Measurements from ENCODE around the gene CRB1. TPM values are rescaled to one million over a fixed set of nuclear protein-coding genes. Genes with fewer than 3 reads are reported as not detected.
"Not testable (repeated sequence)": the region's sequence is repeated elsewhere in the genome, so short reads cannot be mapped to it uniquely, and the experiment has no call there.

CRB1 gene
- polyA plus RNA-seq, 3 donors: not detected

GRCh38 chr1:197405614-197406013 lies 137.6 kb downstream of the CRB1 start:
- H3K79me2 ChIP-seq (ENCODE audit: insufficient read depth, low read length); H3K27me3 ChIP-seq (ENCODE audit: control insufficient read depth in 2 of 2, insufficient read depth in 2 of 2, low read length in 2 of 2); H3K4me1 Mint-ChIP-seq; H3K4me3 ChIP-seq (replicated peaks in 1 of 3; ENCODE audit: low read depth in 2 of 3, low read length in 3 of 3); H3K9me3 ChIP-seq (replicated peaks in 1 of 2; ENCODE audit: control insufficient read depth in 1 of 2, insufficient read depth in 1 of 2, low read length in 2 of 2); H3K36me3 ChIP-seq (replicated peaks in 1 of 2; ENCODE audit: control insufficient read depth in 1 of 2, insufficient read depth in 2 of 2, low read length in 2 of 2); H3K4me1 ChIP-seq (ENCODE audit: control insufficient read depth in 1 of 2, insufficient read depth in 2 of 2, low read length in 2 of 2); H3K36me3 Mint-ChIP-seq; H3K4me2 ChIP-seq (replicated peaks; ENCODE audit: extremely low read depth, low read length, poor library complexity, severe bottlenecking); H3K9ac ChIP-seq (ENCODE audit: insufficient read depth, low read length, poor library complexity, severe bottlenecking); H3K27ac ChIP-seq (ENCODE audit: low read depth in 1 of 2, low read length in 2 of 2); H3K27ac Mint-ChIP-seq; intact Hi-C loops (cut with micrococcal nuclease); H4K20me1 ChIP-seq (ENCODE audit: insufficient read depth, low read length); DNase-seq; H3K4me3 Mint-ChIP-seq; H3K27me3 Mint-ChIP-seq (ENCODE audit: low read depth in 3 of 3); H2AFZ ChIP-seq (ENCODE audit: insufficient read depth, low read depth, low read length, poor library complexity, severe bottlenecking); H3K9me3 Mint-ChIP-seq: not testable (repeated sequence)
- WGBS (ENCODE audit: insufficient coverage): no CpG with 5 or more reads among the region's 28 CpGs

GRCh38 chr1:197413564-197413963 lies 145.5 kb downstream of the CRB1 start:
- Mint-ChIP-seq H3K27ac (no peak overlapping the region), H3K4me1 (no peaks in the 10 kb centered on the region), H3K4me3 (no peak overlapping the region), H3K9me3 (peaks cover 0 to 9% (median 0%) of the 10 kb centered on the region in 7 donors), H3K27me3 (ENCODE audit: low read depth in 3 of 3) (peaks cover 0 to 1% (median 0%) of the 10 kb centered on the region in 3 donors), H3K36me3 (no peaks in the 10 kb centered on the region)
- Histone ChIP-seq H2AFZ (ENCODE audit: insufficient read depth, low read depth, low read length, poor library complexity, severe bottlenecking) (no peak overlapping the region), H3K9me3 (replicated peaks in 1 of 2; ENCODE audit: control insufficient read depth in 1 of 2, insufficient read depth in 1 of 2, low read length in 2 of 2) (no peaks in the 10 kb centered on the region), H3K27me3 (ENCODE audit: control insufficient read depth in 2 of 2, insufficient read depth in 2 of 2, low read length in 2 of 2) (no peaks in the 10 kb centered on the region), H3K4me3 (replicated peaks in 1 of 3; ENCODE audit: low read depth in 2 of 3, low read length in 3 of 3) (no peak overlapping the region), H3K9ac (ENCODE audit: insufficient read depth, low read length, poor library complexity, severe bottlenecking) (no peak overlapping the region), H3K36me3 (replicated peaks in 1 of 2; ENCODE audit: control insufficient read depth in 1 of 2, insufficient read depth in 2 of 2, low read length in 2 of 2) (no peaks in the 10 kb centered on the region), H3K4me1 (ENCODE audit: control insufficient read depth in 1 of 2, insufficient read depth in 2 of 2, low read length in 2 of 2) (no peaks in the 10 kb centered on the region), H3K4me2 (replicated peaks; ENCODE audit: extremely low read depth, low read length, poor library complexity, severe bottlenecking) (no peak overlapping the region), H3K27ac (ENCODE audit: low read depth in 1 of 2, low read length in 2 of 2) (no peak overlapping the region), H4K20me1 (ENCODE audit: insufficient read depth, low read length) (no peaks in the 10 kb centered on the region), H3K79me2 (ENCODE audit: insufficient read depth, low read length) (no peaks in the 10 kb centered on the region)
- no CpG with 5 or more reads among the region's 2 CpGs for WGBS (ENCODE audit: insufficient coverage)
- DNase-seq: no peak
- TF ChIP-seq, protein P1, sequence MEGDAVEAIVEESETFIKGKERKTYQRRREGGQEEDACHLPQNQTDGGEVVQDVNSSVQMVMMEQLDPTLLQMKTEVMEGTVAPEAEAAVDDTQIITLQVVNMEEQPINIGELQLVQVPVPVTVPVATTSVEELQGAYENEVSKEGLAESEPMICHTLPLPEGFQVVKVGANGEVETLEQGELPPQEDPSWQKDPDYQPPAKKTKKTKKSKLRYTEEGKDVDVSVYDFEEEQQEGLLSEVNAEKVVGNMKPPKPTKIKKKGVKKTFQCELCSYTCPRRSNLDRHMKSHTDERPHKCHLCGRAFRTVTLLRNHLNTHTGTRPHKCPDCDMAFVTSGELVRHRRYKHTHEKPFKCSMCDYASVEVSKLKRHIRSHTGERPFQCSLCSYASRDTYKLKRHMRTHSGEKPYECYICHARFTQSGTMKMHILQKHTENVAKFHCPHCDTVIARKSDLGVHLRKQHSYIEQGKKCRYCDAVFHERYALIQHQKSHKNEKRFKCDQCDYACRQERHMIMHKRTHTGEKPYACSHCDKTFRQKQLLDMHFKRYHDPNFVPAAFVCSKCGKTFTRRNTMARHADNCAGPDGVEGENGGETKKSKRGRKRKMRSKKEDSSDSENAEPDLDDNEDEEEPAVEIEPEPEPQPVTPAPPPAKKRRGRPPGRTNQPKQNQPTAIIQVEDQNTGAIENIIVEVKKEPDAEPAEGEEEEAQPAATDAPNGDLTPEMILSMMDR (IDR thresholded peaks at IDR 0.05): no peak
- intact Hi-C loops (cut with micrococcal nuclease): no loop called here

Measured in CD14-positive monocyte (primary cell).